H4 (cell line): ENCODE data around the gene PISD. TPM values are rescaled to one million over a fixed set of nuclear protein-coding genes. Genes with fewer than 3 reads are reported as not detected.

Source experiments
- DNase-seq: peaks from one replicate; pipeline ENCODE4 v3.0.0-alpha.2; 2015; ENCODE audit warnings: low spot score
- total RNA-seq: library from RNA; depleted of rRNA; stranded (reverse); fragments of >200 nt; shearing (Covaris generic); gene quantifications from 2 replicates; pipeline ENCODE4 v1.2.3, GENCODE V29; 2014

The PISD gene
- total RNA-seq, 1 experiment from 2014 or later, result 17.6 TPM

- no peak for DNase-seq
These were observed 8.9 kb downstream of the PISD start for GRCh38 chr22:31652911-31653684.

GRCh38 chr22:31652088-31652487 lies 9.9 kb downstream of the PISD start:
- no peak for DNase-seq

- no peak for DNase-seq
These were observed 10.4 kb downstream of the PISD start for GRCh38 chr22:31651664-31652063.

- peak; percentile 47 for DNase-seq
These were observed 11.6 kb downstream of the PISD start for GRCh38 chr22:31650391-31650790.

- DNase-seq, result no peak
These were observed 14.3 kb downstream of the PISD start for GRCh38 chr22:31647523-31648320.

GRCh38 chr22:31647066-31647465 lies 14.9 kb downstream of the PISD start:
- no peak for DNase-seq

- DNase-seq, result peak; percentile 84
These were observed 15.6 kb downstream of the PISD start for GRCh38 chr22:31646186-31647019.

- DNase-seq, result no peak
These were observed 22.5 kb downstream of the PISD start for GRCh38 chr22:31639436-31640039.

GRCh38 chr22:31637891-31638618 lies 24.0 kb downstream of the PISD start:
- no peak for DNase-seq

GRCh38 chr22:31637447-31637890 lies 24.5 kb downstream of the PISD start:
- DNase-seq, result no peak

GRCh38 chr22:31635638-31636306 lies 26.2 kb downstream of the PISD start:
- no peak for DNase-seq

GRCh38 chr22:31631436-31631835 lies 30.6 kb downstream of the PISD start:
- DNase-seq, result no peak

GRCh38 chr22:31630331-31631329 lies 31.4 kb downstream of the PISD start:
- DNase-seq, result peak; percentile 53

- DNase-seq, result no peak
These were observed 32.3 kb downstream of the PISD start for GRCh38 chr22:31629741-31630184.

GRCh38 chr22:31628969-31629708 lies 32.9 kb downstream of the PISD start:
- no peak for DNase-seq

GRCh38 chr22:31628362-31628761 lies 33.7 kb downstream of the PISD start:
- DNase-seq, result no peak

GRCh38 chr22:31627223-31627731 lies 34.7 kb downstream of the PISD start:
- no peak for DNase-seq
